ENCODE data around the gene NR5A1.

The NR5A1 gene

DNA sequence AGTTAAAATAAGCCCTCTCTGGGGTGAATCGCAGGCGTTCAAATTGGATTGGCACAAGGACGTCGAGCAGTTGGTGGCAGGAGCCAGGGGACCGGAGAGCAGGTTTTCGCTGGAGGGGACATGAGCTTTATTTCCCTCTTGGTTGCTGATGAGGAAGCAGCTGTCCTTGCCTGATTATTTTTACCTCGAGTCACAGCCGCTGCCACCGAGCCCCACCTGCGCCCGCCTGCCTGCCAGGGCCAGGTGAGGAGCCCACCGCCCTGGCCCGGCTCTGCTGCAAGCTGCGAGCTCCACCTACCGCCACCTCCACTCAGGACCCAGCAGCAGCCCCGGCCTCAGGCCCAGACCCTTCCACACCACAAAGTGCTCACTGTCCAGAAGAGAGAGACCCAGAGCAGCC, 65.9 kb downstream of the NR5A1 start:
- TF ChIP-seq PPARA (CRISPR knock-in tag; IDR thresholded peaks at IDR 0.05; ENCODE audit: borderline replicate concordance) = no peak
- no peak for TF ChIP-seq ESRRG (CRISPR knock-in tag; IDR thresholded peaks at IDR 0.05)
- TF ChIP-seq, protein P1, sequence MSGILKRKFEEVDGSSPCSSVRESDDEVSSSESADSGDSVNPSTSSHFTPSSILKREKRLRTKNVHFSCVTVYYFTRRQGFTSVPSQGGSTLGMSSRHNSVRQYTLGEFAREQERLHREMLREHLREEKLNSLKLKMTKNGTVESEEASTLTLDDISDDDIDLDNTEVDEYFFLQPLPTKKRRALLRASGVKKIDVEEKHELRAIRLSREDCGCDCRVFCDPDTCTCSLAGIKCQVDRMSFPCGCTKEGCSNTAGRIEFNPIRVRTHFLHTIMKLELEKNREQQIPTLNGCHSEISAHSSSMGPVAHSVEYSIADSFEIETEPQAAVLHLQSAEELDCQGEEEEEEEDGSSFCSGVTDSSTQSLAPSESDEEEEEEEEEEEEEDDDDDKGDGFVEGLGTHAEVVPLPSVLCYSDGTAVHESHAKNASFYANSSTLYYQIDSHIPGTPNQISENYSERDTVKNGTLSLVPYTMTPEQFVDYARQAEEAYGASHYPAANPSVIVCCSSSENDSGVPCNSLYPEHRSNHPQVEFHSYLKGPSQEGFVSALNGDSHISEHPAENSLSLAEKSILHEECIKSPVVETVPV (CRISPR knock-in tag; IDR thresholded peaks at IDR 0.05) = no peak
- no peak for TF ChIP-seq ZC3H10 (CRISPR knock-in tag; IDR thresholded peaks at IDR 0.05)
- no peak for TF ChIP-seq OSR1 (CRISPR knock-in tag; IDR thresholded peaks at IDR 0.05)
- no peak for TF ChIP-seq ZNF565 (CRISPR knock-in tag; conservative IDR thresholded peaks at IDR 0.05; ENCODE audit: low read depth)
- no peak for TF ChIP-seq SNAI2 (CRISPR knock-in tag; IDR thresholded peaks at IDR 0.05)
- TF ChIP-seq BACH2 (CRISPR knock-in tag; IDR thresholded peaks at IDR 0.05; ENCODE audit: borderline replicate concordance) = no peak
- no peak for TF ChIP-seq GLIS3 (CRISPR knock-in tag; IDR thresholded peaks at IDR 0.05)
- no peak for TF ChIP-seq ZFP30 (CRISPR knock-in tag; IDR thresholded peaks at IDR 0.05)
- TF ChIP-seq ZNF8 (CRISPR knock-in tag; IDR thresholded peaks at IDR 0.05) = no peak
- no peak for ATAC-seq

DNA sequence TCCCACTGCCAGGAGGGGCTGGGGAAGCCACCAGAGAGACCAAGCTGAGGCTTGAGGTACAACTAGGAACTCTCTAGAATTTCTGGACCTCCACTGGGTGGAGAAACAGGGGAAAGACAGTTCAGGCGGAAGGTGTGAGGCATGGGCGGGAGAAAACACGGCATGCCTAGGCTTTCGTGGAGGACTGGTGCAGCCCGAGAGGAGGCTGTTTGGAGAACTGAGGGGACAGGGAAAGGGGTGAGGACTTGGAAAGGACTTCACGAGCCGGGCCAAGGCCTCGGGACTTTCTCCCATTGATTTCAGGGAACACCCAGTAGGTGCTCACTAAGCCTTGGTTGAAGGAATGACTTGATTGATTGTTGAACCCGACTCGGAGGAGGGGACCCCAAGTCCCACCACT, 66.4 kb downstream of the NR5A1 start:
- ATAC-seq = no peak
- TF ChIP-seq, protein P2, sequence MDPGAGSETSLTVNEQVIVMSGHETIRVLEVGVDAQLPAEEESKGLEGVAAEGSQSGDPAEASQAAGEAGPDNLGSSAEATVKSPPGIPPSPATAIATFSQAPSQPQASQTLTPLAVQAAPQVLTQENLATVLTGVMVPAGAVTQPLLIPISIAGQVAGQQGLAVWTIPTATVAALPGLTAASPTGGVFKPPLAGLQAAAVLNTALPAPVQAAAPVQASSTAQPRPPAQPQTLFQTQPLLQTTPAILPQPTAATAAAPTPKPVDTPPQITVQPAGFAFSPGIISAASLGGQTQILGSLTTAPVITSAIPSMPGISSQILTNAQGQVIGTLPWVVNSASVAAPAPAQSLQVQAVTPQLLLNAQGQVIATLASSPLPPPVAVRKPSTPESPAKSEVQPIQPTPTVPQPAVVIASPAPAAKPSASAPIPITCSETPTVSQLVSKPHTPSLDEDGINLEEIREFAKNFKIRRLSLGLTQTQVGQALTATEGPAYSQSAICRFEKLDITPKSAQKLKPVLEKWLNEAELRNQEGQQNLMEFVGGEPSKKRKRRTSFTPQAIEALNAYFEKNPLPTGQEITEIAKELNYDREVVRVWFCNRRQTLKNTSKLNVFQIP (CRISPR knock-in tag; IDR thresholded peaks at IDR 0.05; ENCODE audit: borderline replicate concordance, low read depth) = no peak
- TF ChIP-seq ISL1 (CRISPR knock-in tag; IDR thresholded peaks at IDR 0.05) = no peak
- TF ChIP-seq ZNF565 (CRISPR knock-in tag; conservative IDR thresholded peaks at IDR 0.05; ENCODE audit: low read depth) = no peak
- TF ChIP-seq TOX (CRISPR knock-in tag; IDR thresholded peaks at IDR 0.05; ENCODE audit: borderline replicate concordance) = no peak
- TF ChIP-seq GLIS3 (CRISPR knock-in tag; IDR thresholded peaks at IDR 0.05) = no peak
- TF ChIP-seq ZFP3 (CRISPR knock-in tag; IDR thresholded peaks at IDR 0.05) = no peak
- TF ChIP-seq, protein P1 (CRISPR knock-in tag; IDR thresholded peaks at IDR 0.05) = no peak
- no peak for TF ChIP-seq TCF4 (CRISPR knock-in tag; IDR thresholded peaks at IDR 0.05; ENCODE audit: borderline replicate concordance)
- TF ChIP-seq CSDC2 (CRISPR knock-in tag; IDR thresholded peaks at IDR 0.05) = no peak
- no peak for TF ChIP-seq ZNF70 (CRISPR knock-in tag; IDR thresholded peaks at IDR 0.05)
- no peak for TF ChIP-seq BACH2 (CRISPR knock-in tag; IDR thresholded peaks at IDR 0.05; ENCODE audit: borderline replicate concordance)
- TF ChIP-seq, protein P3, sequence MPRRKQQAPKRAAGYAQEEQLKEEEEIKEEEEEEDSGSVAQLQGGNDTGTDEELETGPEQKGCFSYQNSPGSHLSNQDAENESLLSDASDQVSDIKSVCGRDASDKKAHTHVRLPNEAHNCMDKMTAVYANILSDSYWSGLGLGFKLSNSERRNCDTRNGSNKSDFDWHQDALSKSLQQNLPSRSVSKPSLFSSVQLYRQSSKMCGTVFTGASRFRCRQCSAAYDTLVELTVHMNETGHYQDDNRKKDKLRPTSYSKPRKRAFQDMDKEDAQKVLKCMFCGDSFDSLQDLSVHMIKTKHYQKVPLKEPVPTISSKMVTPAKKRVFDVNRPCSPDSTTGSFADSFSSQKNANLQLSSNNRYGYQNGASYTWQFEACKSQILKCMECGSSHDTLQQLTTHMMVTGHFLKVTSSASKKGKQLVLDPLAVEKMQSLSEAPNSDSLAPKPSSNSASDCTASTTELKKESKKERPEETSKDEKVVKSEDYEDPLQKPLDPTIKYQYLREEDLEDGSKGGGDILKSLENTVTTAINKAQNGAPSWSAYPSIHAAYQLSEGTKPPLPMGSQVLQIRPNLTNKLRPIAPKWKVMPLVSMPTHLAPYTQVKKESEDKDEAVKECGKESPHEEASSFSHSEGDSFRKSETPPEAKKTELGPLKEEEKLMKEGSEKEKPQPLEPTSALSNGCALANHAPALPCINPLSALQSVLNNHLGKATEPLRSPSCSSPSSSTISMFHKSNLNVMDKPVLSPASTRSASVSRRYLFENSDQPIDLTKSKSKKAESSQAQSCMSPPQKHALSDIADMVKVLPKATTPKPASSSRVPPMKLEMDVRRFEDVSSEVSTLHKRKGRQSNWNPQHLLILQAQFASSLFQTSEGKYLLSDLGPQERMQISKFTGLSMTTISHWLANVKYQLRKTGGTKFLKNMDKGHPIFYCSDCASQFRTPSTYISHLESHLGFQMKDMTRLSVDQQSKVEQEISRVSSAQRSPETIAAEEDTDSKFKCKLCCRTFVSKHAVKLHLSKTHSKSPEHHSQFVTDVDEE (CRISPR knock-in tag; IDR thresholded peaks at IDR 0.05) = no peak
- no peak for TF ChIP-seq ARNTL (CRISPR knock-in tag; IDR thresholded peaks at IDR 0.05; ENCODE audit: borderline replicate concordance, low read depth)
- no peak for TF ChIP-seq OSR1 (CRISPR knock-in tag; IDR thresholded peaks at IDR 0.05)
- no peak for TF ChIP-seq ZFP30 (CRISPR knock-in tag; IDR thresholded peaks at IDR 0.05)
- no peak for TF ChIP-seq ZC3H10 (CRISPR knock-in tag; IDR thresholded peaks at IDR 0.05)

DNA sequence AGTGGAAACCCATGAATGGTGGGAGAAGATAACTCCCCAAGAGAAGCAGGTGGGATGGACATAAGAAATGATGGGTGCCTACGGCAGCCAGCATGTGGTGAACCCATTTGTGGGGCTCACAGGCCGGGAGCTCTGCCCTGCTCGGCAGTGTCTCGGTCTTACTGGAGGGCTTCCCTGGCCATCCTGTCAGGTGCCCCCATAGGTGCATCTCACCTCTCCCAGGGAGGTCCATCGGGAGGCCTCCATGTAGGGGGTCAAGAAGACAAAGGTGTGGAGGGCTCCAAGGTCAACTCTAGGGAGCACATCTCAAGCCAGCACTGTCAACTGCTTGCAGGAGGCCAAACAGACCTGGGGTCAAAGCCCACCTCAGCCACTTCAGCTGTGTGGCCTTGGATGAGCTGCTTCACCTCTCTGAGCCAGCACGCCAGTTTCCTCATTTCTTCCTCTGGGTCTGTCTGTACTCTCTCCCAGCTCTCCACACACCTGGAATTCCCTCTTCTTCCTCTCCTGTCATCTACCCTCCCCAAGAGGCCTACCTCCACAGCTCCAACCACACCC, 67.4 kb downstream of the NR5A1 start:
- TF ChIP-seq ZNF8 (CRISPR knock-in tag; IDR thresholded peaks at IDR 0.05) = no peak
- TF ChIP-seq, protein P3 (CRISPR knock-in tag; IDR thresholded peaks at IDR 0.05) = no peak
- no peak for TF ChIP-seq ARNTL (CRISPR knock-in tag; IDR thresholded peaks at IDR 0.05; ENCODE audit: borderline replicate concordance, low read depth)
- TF ChIP-seq CSDC2 (CRISPR knock-in tag; IDR thresholded peaks at IDR 0.05) = no peak
- TF ChIP-seq SNAI2 (CRISPR knock-in tag; IDR thresholded peaks at IDR 0.05) = no peak
- TF ChIP-seq, protein P1 (CRISPR knock-in tag; IDR thresholded peaks at IDR 0.05) = no peak
- TF ChIP-seq ZNF70 (CRISPR knock-in tag; IDR thresholded peaks at IDR 0.05) = no peak
- no peak for TF ChIP-seq ZNF565 (CRISPR knock-in tag; conservative IDR thresholded peaks at IDR 0.05; ENCODE audit: low read depth)
- TF ChIP-seq TCF4 (CRISPR knock-in tag; IDR thresholded peaks at IDR 0.05; ENCODE audit: borderline replicate concordance) = no peak
- TF ChIP-seq, protein P4, sequence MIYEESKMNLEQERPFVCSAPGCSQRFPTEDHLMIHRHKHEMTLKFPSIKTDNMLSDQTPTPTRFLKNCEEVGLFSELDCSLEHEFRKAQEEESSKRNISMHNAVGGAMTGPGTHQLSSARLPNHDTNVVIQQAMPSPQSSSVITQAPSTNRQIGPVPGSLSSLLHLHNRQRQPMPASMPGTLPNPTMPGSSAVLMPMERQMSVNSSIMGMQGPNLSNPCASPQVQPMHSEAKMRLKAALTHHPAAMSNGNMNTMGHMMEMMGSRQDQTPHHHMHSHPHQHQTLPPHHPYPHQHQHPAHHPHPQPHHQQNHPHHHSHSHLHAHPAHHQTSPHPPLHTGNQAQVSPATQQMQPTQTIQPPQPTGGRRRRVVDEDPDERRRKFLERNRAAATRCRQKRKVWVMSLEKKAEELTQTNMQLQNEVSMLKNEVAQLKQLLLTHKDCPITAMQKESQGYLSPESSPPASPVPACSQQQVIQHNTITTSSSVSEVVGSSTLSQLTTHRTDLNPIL (CRISPR knock-in tag; IDR thresholded peaks at IDR 0.05; ENCODE audit: low read depth) = no peak
- no peak for TF ChIP-seq ESRRG (CRISPR knock-in tag; IDR thresholded peaks at IDR 0.05)
- no peak for TF ChIP-seq ISL1 (CRISPR knock-in tag; IDR thresholded peaks at IDR 0.05)
- TF ChIP-seq GLIS3 (CRISPR knock-in tag; IDR thresholded peaks at IDR 0.05) = no peak
- no peak for TF ChIP-seq ZC3H10 (CRISPR knock-in tag; IDR thresholded peaks at IDR 0.05)
- no peak for TF ChIP-seq TOX (CRISPR knock-in tag; IDR thresholded peaks at IDR 0.05; ENCODE audit: borderline replicate concordance)
- no peak for TF ChIP-seq ZFP30 (CRISPR knock-in tag; IDR thresholded peaks at IDR 0.05)
- no peak for TF ChIP-seq ZFP3 (CRISPR knock-in tag; IDR thresholded peaks at IDR 0.05)
- no peak for ATAC-seq
